HepG2 (cell line): ENCODE measurements around the gene CHMP1A. TPM values are rescaled to one million over a fixed set of nuclear protein-coding genes. Genes with fewer than 3 reads are reported as not detected.

Experiments
- ATM ChIP-seq: fragments of 450-650 bp; IDR thresholded peaks from 2 replicates; pipeline ENCODE4 v1.7.1; 2017; ENCODE audit warnings: mild to moderate bottlenecking, borderline replicate concordance
- CBX5 ChIP-seq: sonication (generic); formaldehyde crosslinking; IDR thresholded peaks from 2 replicates; pipeline ENCODE4 v1.4.0; 2020; ENCODE audit warnings: missing genetic modification reagents, borderline replicate concordance
- CREB1 ChIP-seq, 2 experiments: fragments of 450-650 bp in 1 of 2; IDR thresholded peaks; 2 replicates each; pipeline ENCODE4 v1.6.1; 2016 to 2017; ENCODE audit warnings: control low read depth in 1 of 2, mild to moderate bottlenecking in 1 of 2, missing compliant biosample characterization in 1 of 2, missing genetic modification characterization in 1 of 2
- DMAP1 ChIP-seq: IDR thresholded peaks from 2 replicates; pipeline ENCODE4 v1.6.1; 2016
- FOXM1 ChIP-seq: sonication (generic); formaldehyde crosslinking; IDR thresholded peaks from 2 replicates; pipeline ENCODE4 v1.5.0; 2020; ENCODE audit warnings: missing genetic modification reagents
- MED1 ChIP-seq: sonication (generic); formaldehyde crosslinking; IDR thresholded peaks from 2 replicates; pipeline ENCODE4 v1.4.0; 2020; ENCODE audit warnings: missing genetic modification reagents
- NFE2L2 ChIP-seq: fragments of 150-350 bp; IDR thresholded peaks from 2 replicates; pipeline ENCODE4 v1.6.1; 2014; ENCODE audit warnings: low read length
- SMAD1 ChIP-seq: sonication (generic); formaldehyde crosslinking; IDR thresholded peaks from 2 replicates; pipeline ENCODE4 v1.4.0; 2020; ENCODE audit warnings: missing genetic modification reagents, low read depth, mild to moderate bottlenecking, borderline replicate concordance
- SMYD3 ChIP-seq: sonication (generic); formaldehyde crosslinking; IDR thresholded peaks from 2 replicates; pipeline ENCODE4 v1.8.1; 2023; ENCODE audit warnings: mild to moderate bottlenecking, missing genetic modification reagents
- UBTF ChIP-seq: sonication (generic); formaldehyde crosslinking; IDR thresholded peaks from 2 replicates; pipeline ENCODE4 v1.4.0; 2020; ENCODE audit warnings: mild to moderate bottlenecking, missing genetic modification reagents
- USF2 ChIP-seq, 2 experiments: sonication (generic) in 1 of 2; formaldehyde crosslinking in 1 of 2; IDR thresholded peaks; 2 replicates each; pipeline versions ENCODE4 v1.5.1 to v1.6.1; 2011 to 2020; ENCODE audit warnings: borderline replicate concordance in 1 of 2, low read depth in 1 of 2, low read length in 1 of 2, mild to moderate bottlenecking in 1 of 2, missing genetic modification reagents in 1 of 2, moderate library complexity in 1 of 2
- ZBTB42 ChIP-seq: sonication (generic); formaldehyde crosslinking; IDR thresholded peaks from 2 replicates; pipeline ENCODE4 v1.5.0; 2020; ENCODE audit warnings: mild to moderate bottlenecking, missing genetic modification reagents
- ZFP1 ChIP-seq: IDR thresholded peaks from 2 replicates; pipeline ENCODE4 v1.6.1; 2016
- ZNF251 ChIP-seq: sonication (generic); formaldehyde crosslinking; IDR thresholded peaks from 2 replicates; pipeline ENCODE4 v1.9.0; 2021; ENCODE audit warnings: mild to moderate bottlenecking, missing genetic modification reagents
- ZNF432 ChIP-seq: sonication (generic); formaldehyde crosslinking; IDR thresholded peaks from 2 replicates; pipeline ENCODE4 v1.5.0; 2020; ENCODE audit warnings: missing genetic modification reagents, mild to moderate bottlenecking, borderline replicate concordance
- ZNF496 ChIP-seq: sonication (generic); formaldehyde crosslinking; IDR thresholded peaks from 2 replicates; pipeline ENCODE4 v1.8.1; 2023; ENCODE audit warnings: mild to moderate bottlenecking, moderate library complexity, missing genetic modification reagents; ENCODE audit not compliant: insufficient replicate concordance
- ZNF629 ChIP-seq: sonication (generic); formaldehyde crosslinking; conservative IDR thresholded peaks from 2 replicates; pipeline ENCODE4 v1.5.0; 2020; ENCODE audit warnings: missing genetic modification reagents
- ZNF780A ChIP-seq: sonication (generic); formaldehyde crosslinking; IDR thresholded peaks from 2 replicates; pipeline ENCODE4 v1.8.0; 2022; ENCODE audit warnings: mild to moderate bottlenecking, missing genetic modification reagents, moderate library complexity
- ZNF883 ChIP-seq: sonication (generic); formaldehyde crosslinking; IDR thresholded peaks from 2 replicates; pipeline ENCODE4 v1.5.1; 2020; ENCODE audit warnings: mild to moderate bottlenecking, missing genetic modification reagents; ENCODE audit errors: not compliant biosample characterization
- polyA plus RNA-seq, 8 experiments: library from polyadenylated mRNA; depleted of rRNA in 3 of 8; stranded (reverse) in 7 of 8; unstranded in 1 of 8; fragments of >200 nt; fragmentation: Illumina TruSeq in 4 of 8; extraction: Trizol in 4 of 8; gene quantifications; 2 replicates each; pipeline versions ENCODE4 v1.2.1 to v1.2.3, GENCODE V29; 2011 to 2016; ENCODE audit warnings: low read depth in 4 of 8, missing spikeins in 1 of 8, mixed read lengths in 1 of 8; ENCODE audit not compliant: insufficient read depth in 1 of 8
- total RNA-seq, 5 experiments: library from RNA; depleted of rRNA; stranded (reverse); fragments of >200 nt; fragmentation: Illumina TruSeq; extraction: Trizol; gene quantifications; 2 replicates each; pipeline ENCODE4 v1.2.3, GENCODE V29; 2016; ENCODE audit warnings: low read depth in 1 of 5
- TF ChIP-seq, protein P1 (sequence below): sonication (generic); formaldehyde crosslinking; conservative IDR thresholded peaks from 2 replicates; pipeline ENCODE4 v1.8.1; 2023; ENCODE audit warnings: missing genetic modification reagents
- TF ChIP-seq, protein P2 (sequence below): sonication (generic); formaldehyde crosslinking; IDR thresholded peaks from 2 replicates; pipeline ENCODE4 v1.5.0; 2020; ENCODE audit warnings: missing genetic modification reagents

The CHMP1A gene
- total and polyA plus RNA-seq, 2 of the 13 experiments (the other 11 are each of a cell fraction or from before 2014, with no cell fraction given) = 69.4 to 73.3 TPM

DNA sequence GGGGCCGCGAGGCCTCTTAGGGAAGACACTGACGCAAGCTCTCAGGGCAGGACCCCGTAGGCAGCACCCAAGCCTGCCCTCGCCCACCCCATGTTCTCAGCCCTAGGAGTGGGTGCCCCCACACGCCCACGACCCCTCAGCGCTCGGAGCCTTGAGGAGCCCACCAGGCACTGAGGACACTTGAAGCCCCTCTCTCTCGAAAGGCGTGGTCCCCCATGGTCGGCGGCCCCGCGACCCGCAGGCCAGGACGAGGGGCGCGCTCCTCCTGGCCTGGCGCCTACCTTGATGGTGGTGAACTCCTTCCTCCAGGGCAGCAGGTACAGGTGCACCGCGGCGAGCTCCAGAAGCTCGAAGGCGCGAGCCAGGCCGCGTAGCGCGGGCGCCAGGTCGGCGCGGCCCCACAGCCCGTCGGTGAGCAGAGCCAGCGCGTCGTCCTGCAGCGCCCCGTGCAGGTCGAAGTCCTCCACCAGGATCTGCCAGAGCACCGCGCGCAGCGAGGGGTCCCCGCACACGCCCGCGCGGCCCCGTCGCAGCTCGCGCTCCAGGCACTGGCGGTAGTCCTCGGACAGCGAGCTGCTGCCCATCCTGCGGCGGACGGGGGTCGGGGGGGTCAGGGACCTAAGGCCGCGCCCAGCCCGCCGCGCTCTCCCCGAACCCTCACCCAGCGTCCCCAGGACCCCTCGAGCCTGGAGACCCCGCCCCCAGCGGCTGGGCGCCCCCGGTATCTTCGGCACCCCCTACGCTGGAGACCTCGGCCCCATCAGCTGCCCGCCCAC lies 43.3 kb upstream of the CHMP1A start (continued):
- peak; percentile 68 for TF ChIP-seq UBTF (CRISPR knock-in tag)
- peak; percentile 74 for TF ChIP-seq MED1 (CRISPR knock-in tag)
- TF ChIP-seq, protein P1, sequence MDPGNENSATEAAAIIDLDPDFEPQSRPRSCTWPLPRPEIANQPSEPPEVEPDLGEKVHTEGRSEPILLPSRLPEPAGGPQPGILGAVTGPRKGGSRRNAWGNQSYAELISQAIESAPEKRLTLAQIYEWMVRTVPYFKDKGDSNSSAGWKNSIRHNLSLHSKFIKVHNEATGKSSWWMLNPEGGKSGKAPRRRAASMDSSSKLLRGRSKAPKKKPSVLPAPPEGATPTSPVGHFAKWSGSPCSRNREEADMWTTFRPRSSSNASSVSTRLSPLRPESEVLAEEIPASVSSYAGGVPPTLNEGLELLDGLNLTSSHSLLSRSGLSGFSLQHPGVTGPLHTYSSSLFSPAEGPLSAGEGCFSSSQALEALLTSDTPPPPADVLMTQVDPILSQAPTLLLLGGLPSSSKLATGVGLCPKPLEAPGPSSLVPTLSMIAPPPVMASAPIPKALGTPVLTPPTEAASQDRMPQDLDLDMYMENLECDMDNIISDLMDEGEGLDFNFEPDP (CRISPR knock-in tag) = no peak
- TF ChIP-seq FOXM1 (CRISPR knock-in tag) = 0 out of 2 replicates have a peak, but pooled peaks have one; percentile 29
- TF ChIP-seq CREB1 (IDR thresholded peaks at IDR 0.05) = no peak; the same call in 1 of the 2 replicates
- no peak for TF ChIP-seq CREB1 (CRISPR knock-in tag; IDR thresholded peaks at IDR 0.05)
- no peak for TF ChIP-seq USF2 (IDR thresholded peaks at IDR 0.05; ENCODE audit: low read depth, low read length)
- no peak for TF ChIP-seq USF2 (CRISPR knock-in tag; IDR thresholded peaks at IDR 0.05; ENCODE audit: borderline replicate concordance)
- no peak for TF ChIP-seq SMYD3 (CRISPR knock-in tag)
- TF ChIP-seq DMAP1 (CRISPR knock-in tag) = 0 out of 2 replicates have a peak, but pooled peaks have one; percentile 7
- no peak for TF ChIP-seq ZFP1 (CRISPR knock-in tag)
- TF ChIP-seq ZBTB42 = no peak; the same call in 1 of the 2 replicates
- no peak for TF ChIP-seq NFE2L2
- peak; percentile 48; the same call in 1 of the 2 replicates for TF ChIP-seq ZNF629
- TF ChIP-seq ATM = no peak
- TF ChIP-seq ZNF780A = no peak; the same call in 1 of the 2 replicates
- no peak for TF ChIP-seq ZNF496
- no peak for TF ChIP-seq ZNF883 (CRISPR knock-in tag)
- TF ChIP-seq ZNF432 (CRISPR knock-in tag) = no peak
- TF ChIP-seq SMAD1 (CRISPR knock-in tag) = no peak; the same call in 1 of the 2 replicates
- TF ChIP-seq ZNF251 (CRISPR knock-in tag) = no peak
- 0 out of 2 replicates have a peak, but pooled peaks have one; percentile 57 for TF ChIP-seq CBX5 (CRISPR knock-in tag)
- TF ChIP-seq, protein P2, sequence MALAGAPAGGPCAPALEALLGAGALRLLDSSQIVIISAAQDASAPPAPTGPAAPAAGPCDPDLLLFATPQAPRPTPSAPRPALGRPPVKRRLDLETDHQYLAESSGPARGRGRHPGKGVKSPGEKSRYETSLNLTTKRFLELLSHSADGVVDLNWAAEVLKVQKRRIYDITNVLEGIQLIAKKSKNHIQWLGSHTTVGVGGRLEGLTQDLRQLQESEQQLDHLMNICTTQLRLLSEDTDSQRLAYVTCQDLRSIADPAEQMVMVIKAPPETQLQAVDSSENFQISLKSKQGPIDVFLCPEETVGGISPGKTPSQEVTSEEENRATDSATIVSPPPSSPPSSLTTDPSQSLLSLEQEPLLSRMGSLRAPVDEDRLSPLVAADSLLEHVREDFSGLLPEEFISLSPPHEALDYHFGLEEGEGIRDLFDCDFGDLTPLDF (CRISPR knock-in tag) = no peak; the same call in 1 of the 2 replicates
